ENCODE measurements around the gene F7.

GRCh38 chr13:113158946-113159345 is 53.4 kb downstream of the F7 start:
- no peak for TF ChIP-seq CTCF (IDR thresholded peaks at IDR 0.05)
- TF ChIP-seq POLR2A (IDR thresholded peaks at IDR 0.05) = no peak
